H1 (cell line): Measurements from ENCODE around the gene SMAD6. TPM values are rescaled to one million over a fixed set of nuclear protein-coding genes. Genes with fewer than 3 reads are reported as not detected.

Experiments
- CTCF ChIA-PET: fragments of 300-600 bp; sonication (Branson Sonifier 250); formaldehyde crosslinking; loops from one replicate; lab custom pipeline; 2021; ENCODE audit not compliant: partially characterized antibody; lab: Charles Lee
- POLR2A ChIA-PET: fragments of 300-600 bp; sonication (Branson Sonifier 250); formaldehyde crosslinking; loops from one replicate; lab custom pipeline; 2021; ENCODE audit warnings: inconsistent platforms; ENCODE audit not compliant: partially characterized antibody; lab: Charles Lee
- DNase-seq, 2 experiments: peaks; one replicate each; pipeline versions ENCODE4 v3.0.0 to v3.0.0-alpha.2; 2010 to 2022; ENCODE audit warnings: low spot score in 2 of 2, low read depth in 1 of 2, mixed read lengths in 1 of 2
- FAIRE-seq: peaks from 2 replicates; lab custom pipeline; 2011; peaks lifted over from hg19 to GRCh38; lab: Jason Lieb, UNC
- H2AFZ ChIP-seq: 2 replicates; pipeline ENCODE4 v1.8.1; 2012; ENCODE audit warnings: low read length, inconsistent platforms
- H2AK5ac ChIP-seq: 2 replicates; pipeline ENCODE4 v1.6.1; 2013; ENCODE audit warnings: low read depth, low read length
- H2BK120ac ChIP-seq: replicated peaks from 2 replicates; pipeline ENCODE3; 2013; ENCODE audit warnings: low read depth, low read length, inconsistent platforms
- H2BK12ac ChIP-seq: 2 replicates; pipeline ENCODE4 v1.6.1; 2013; ENCODE audit warnings: low read depth, low read length
- H2BK15ac ChIP-seq: 2 replicates; pipeline ENCODE4 v1.6.1; 2013; ENCODE audit warnings: low read length
- H2BK20ac ChIP-seq: 2 replicates; pipeline ENCODE4 v1.6.1; 2013; ENCODE audit warnings: low read length
- H2BK5ac ChIP-seq: 2 replicates; pipeline ENCODE4 v1.6.1; 2013; ENCODE audit warnings: low read depth, low read length
- H3K14ac ChIP-seq: 2 replicates; pipeline ENCODE4 v1.6.1; 2013; ENCODE audit warnings: inconsistent platforms; ENCODE audit not compliant: insufficient read length
- H3K18ac ChIP-seq: 2 replicates; pipeline ENCODE4 v1.6.1; 2013; ENCODE audit warnings: low read length; ENCODE audit errors: extremely low read depth
- H3K23ac ChIP-seq: 2 replicates; pipeline ENCODE4 v1.6.1; 2013; ENCODE audit warnings: inconsistent platforms; ENCODE audit not compliant: insufficient read length
- H3K23me2 ChIP-seq: 2 replicates; pipeline ENCODE4 v1.6.1; 2013; ENCODE audit warnings: low read depth, low read length
- H3K27ac ChIP-seq: 2 replicates; pipeline ENCODE4 v1.6.1; 2011; ENCODE audit warnings: low read depth, low read length, inconsistent platforms
- H3K27me3 ChIP-seq, 4 experiments: replicated peaks in 1 of 4; 1 replicate in 1 of 4; 2 replicates in 3 of 4; pipeline versions ENCODE4 v1.6.1 to v1.8.1; 2011 to 2013; ENCODE audit warnings: low read length in 3 of 4, mild to moderate bottlenecking in 3 of 4, inconsistent platforms in 2 of 4, mixed read lengths in 2 of 4, moderate library complexity in 1 of 4; ENCODE audit not compliant: control insufficient read depth in 3 of 4, insufficient read depth in 3 of 4; ENCODE audit errors: extremely low read depth in 1 of 4
- H3K36me3 ChIP-seq, 4 experiments: 2 replicates each; pipeline versions ENCODE4 v1.6.1 to v1.8.1; 2011 to 2013; ENCODE audit warnings: mild to moderate bottlenecking in 4 of 4, low read length in 3 of 4, moderate library complexity in 2 of 4, control low read depth in 1 of 4, inconsistent platforms in 1 of 4; ENCODE audit not compliant: insufficient read depth in 4 of 4, control insufficient read depth in 2 of 4
- H3K4ac ChIP-seq: replicated peaks from 2 replicates; pipeline ENCODE3; 2013; ENCODE audit warnings: low read length, low read depth, mixed read lengths, inconsistent platforms; ENCODE audit not compliant: insufficient read length
- H3K4me1 ChIP-seq, 4 experiments: replicated peaks in 1 of 4; 1 replicate in 1 of 4; 2 replicates in 3 of 4; pipeline versions ENCODE4 v1.6.1 to v1.8.1; 2011 to 2013; ENCODE audit warnings: low read length in 3 of 4, inconsistent platforms in 2 of 4, mixed read lengths in 1 of 4; ENCODE audit not compliant: insufficient read depth in 4 of 4, control insufficient read depth in 3 of 4
- H3K4me2 ChIP-seq, 2 experiments: 2 replicates each; pipeline versions ENCODE4 v1.6.1 to v1.8.1; 2011 to 2013; ENCODE audit warnings: low read depth in 2 of 2, low read length in 2 of 2, control low read depth in 1 of 2, inconsistent platforms in 1 of 2, mild to moderate bottlenecking in 1 of 2; ENCODE audit not compliant: insufficient read depth in 1 of 2
- H3K4me3 ChIP-seq, 4 experiments: fragments of 200-600, 300-600 bp in 1 of 4; sonication (generic), shearing (Covaris generic), sonication (Bioruptor Twin) in 1 of 4; 2 replicates each; pipeline versions ENCODE4 v1.5.1 to v1.8.1; 2011 to 2016; ENCODE audit warnings: low read length in 4 of 4, low read depth in 3 of 4, control low read depth in 2 of 4, inconsistent platforms in 2 of 4, mild to moderate bottlenecking in 2 of 4, mixed read lengths in 1 of 4, moderate library complexity in 1 of 4; ENCODE audit not compliant: insufficient read depth in 2 of 4; ENCODE audit errors: extremely low read depth in 1 of 4
- H3K56ac ChIP-seq: replicated peaks from 2 replicates; pipeline ENCODE3; 2013; ENCODE audit warnings: low read depth, mild to moderate bottlenecking, mixed read lengths, low read length, inconsistent platforms; ENCODE audit not compliant: insufficient read length
- H3K79me1 ChIP-seq: 2 replicates; pipeline ENCODE4 v1.6.1; 2013; ENCODE audit warnings: low read depth, low read length, control low read depth
- H3K79me2 ChIP-seq, 2 experiments: 2 replicates each; pipeline versions ENCODE4 v1.6.1 to v1.8.1; 2012 to 2013; ENCODE audit warnings: low read length in 2 of 2, mild to moderate bottlenecking in 2 of 2, inconsistent platforms in 1 of 2; ENCODE audit not compliant: insufficient read depth in 2 of 2, control insufficient read depth in 1 of 2
- H3K9ac ChIP-seq, 4 experiments: replicated peaks in 1 of 4; 1 replicate in 1 of 4; 2 replicates in 3 of 4; pipeline versions ENCODE4 v1.6.1 to v1.8.1; 2011 to 2013; ENCODE audit warnings: low read depth in 3 of 4, low read length in 3 of 4, control low read depth in 2 of 4, mild to moderate bottlenecking in 2 of 4, moderate library complexity in 2 of 4, inconsistent platforms in 1 of 4; ENCODE audit errors: extremely low read depth in 1 of 4
- H3K9me3 ChIP-seq, 2 experiments: 2 replicates each; pipeline versions ENCODE4 v1.6.1 to v1.8.1; 2012 to 2013; ENCODE audit warnings: mild to moderate bottlenecking in 2 of 2, moderate library complexity in 2 of 2, control low read depth in 1 of 2, inconsistent platforms in 1 of 2, low read depth in 1 of 2, low read length in 1 of 2, mixed read lengths in 1 of 2; ENCODE audit not compliant: insufficient read depth in 2 of 2
- H4K20me1 ChIP-seq, 2 experiments: replicated peaks in 1 of 2; 2 replicates each; pipeline versions ENCODE3 to v1.8.1; 2011 to 2013; ENCODE audit warnings: inconsistent platforms in 2 of 2, low read length in 2 of 2, mild to moderate bottlenecking in 1 of 2; ENCODE audit not compliant: insufficient read depth in 2 of 2, control insufficient read depth in 1 of 2
- H4K5ac ChIP-seq: 2 replicates; pipeline ENCODE4 v1.6.1; 2013; ENCODE audit warnings: low read length, low read depth, mixed read lengths, inconsistent platforms; ENCODE audit not compliant: insufficient read length
- H4K8ac ChIP-seq: 2 replicates; pipeline ENCODE4 v1.8.0; 2013; ENCODE audit warnings: mild to moderate bottlenecking, moderate library complexity, low read length, inconsistent platforms; ENCODE audit not compliant: insufficient read depth; ENCODE audit errors: extremely low read depth
- H4K91ac ChIP-seq: replicated peaks from 2 replicates; pipeline ENCODE3; 2013; ENCODE audit warnings: low read length, mixed read lengths, inconsistent platforms; ENCODE audit not compliant: insufficient read length
- BCL11A ChIP-seq, 2 experiments: IDR thresholded peaks; one replicate each; pipeline ENCODE4 v1.6.1; 2011; ENCODE audit warnings: low read depth in 2 of 2, low read length in 2 of 2, mild to moderate bottlenecking in 2 of 2
- BRCA1 ChIP-seq: IDR thresholded peaks from 2 replicates; pipeline ENCODE4 v1.6.1; 2012; ENCODE audit warnings: low read depth, low read length, improper control_type of control experiment
- CREB1 ChIP-seq: IDR thresholded peaks from 2 replicates; pipeline ENCODE4 v1.6.1; 2012; ENCODE audit warnings: inconsistent platforms
- EGR1 ChIP-seq: IDR thresholded peaks from 2 replicates; pipeline ENCODE4 v1.6.1; 2011; ENCODE audit warnings: low read depth, low read length, borderline replicate concordance
- HDAC2 ChIP-seq, 2 experiments: fragments of 300-600 bp in 1 of 2; sonication (generic) in 1 of 2; IDR thresholded peaks; 2 replicates each; pipeline ENCODE4 v1.6.1; 2011 to 2012; ENCODE audit warnings: low read depth in 2 of 2, low read length in 2 of 2, mild to moderate bottlenecking in 2 of 2, moderate library complexity in 2 of 2, borderline replicate concordance in 1 of 2, inconsistent platforms in 1 of 2
- JUN ChIP-seq: IDR thresholded peaks from 2 replicates; pipeline ENCODE4 v1.6.1; 2011; ENCODE audit warnings: low read depth, mild to moderate bottlenecking, improper control_type of control experiment, low read length
- PHF8 ChIP-seq: fragments of 200-600 bp; sonication (generic); conservative IDR thresholded peaks from 2 replicates; pipeline ENCODE4 v1.7.1; 2012; ENCODE audit warnings: low read depth, mild to moderate bottlenecking, inconsistent platforms, low read length, moderate library complexity
- SIX5 ChIP-seq: IDR thresholded peaks from 2 replicates; pipeline ENCODE4 v1.6.1; 2011; ENCODE audit warnings: mild to moderate bottlenecking, low read depth, low read length
- TAF1 ChIP-seq: IDR thresholded peaks from 2 replicates; pipeline ENCODE4 v1.6.1; 2011; ENCODE audit warnings: mild to moderate bottlenecking, low read depth, low read length
- WGBS, 2 experiments: shearing (Covaris generic) in 1 of 2; methylation state at CpG; one replicate each; pipeline versions ENCODE4 v1.1.6 to v1.1.7; 2013 to 2015; ENCODE audit warnings: low lambda C conversion rate in 2 of 2, mixed read lengths in 2 of 2, inconsistent platforms in 1 of 2, low coverage in 1 of 2, missing lambda C conversion rate in 1 of 2; ENCODE audit not compliant: insufficient replicate concordance in 2 of 2, insufficient coverage in 1 of 2, insufficient read length in 1 of 2; ENCODE audit errors: extremely low coverage in 1 of 2, missing lambda C conversion rate in 1 of 2; 5-methylcytosine and 5-hydroxymethylcytosine counted together
- polyA plus RNA-seq, 7 experiments: library from polyadenylated mRNA; depleted of rRNA in 3 of 7; stranded (reverse) in 5 of 7; unstranded in 2 of 7; fragments of >200 nt in 5 of 7; fragments of 200-250 nt in 2 of 7; gene quantifications; 1 replicate in 5 of 7; 2 replicates in 1 of 7; 4 replicates in 1 of 7; pipeline versions ENCODE4 v1.2.1 to v1.2.3, GENCODE V29; 2011 to 2013; ENCODE audit warnings: missing spikeins in 2 of 7, mixed read lengths in 2 of 7
- total RNA-seq: library from RNA; stranded (reverse); fragmentation: NEBNext Ultra II Directional; extraction: Animal tissue kit (Norgen Biotek cat#: 25700); gene quantifications from 2 replicates; pipeline ENCODE4 v1.2.1, GENCODE V29; 2021

SMAD6 gene
- total and polyA plus RNA-seq, 2 of the 8 experiments (the other 6 are each of a cell fraction or from before 2014, with no cell fraction given): 1.8 to 7.0 TPM

GRCh38 chr15:66733976-66734375, 31.9 kb downstream of the SMAD6 start:
- H3K9ac ChIP-seq: no peak overlapping the region
- no peak overlapping the region for H3K56ac ChIP-seq
- DNase-seq (no peak), FAIRE-seq (no peak)
- H3K79me1 ChIP-seq: 0 out of 2 replicates have a peak, but pooled peaks cover 2% of the 10 kb centered on the region
- H3K79me2 ChIP-seq: no peaks in the 10 kb centered on the region
- H2AFZ ChIP-seq: no peak overlapping the region
- H4K20me1 ChIP-seq: peaks cover 0 to 2% of the 10 kb centered on the region in 2 experiments
- ChIA-PET CTCF (interaction anchor here (0.6 to 6.0 kb wide), 10 partner anchors 9 to 115 kb away, joined by 3 to 27 read pairs (median 3); no protein-coding TSS in a partner anchor), POLR2A (interaction anchor here (0.9 kb wide), 1 partner anchor 11 kb away, joined by 4 read pairs; no protein-coding TSS in a partner anchor)
- no peak overlapping the region for H2BK120ac ChIP-seq
- H3K23me2 ChIP-seq: no peaks in the 10 kb centered on the region
- no peaks in the 10 kb centered on the region for H3K36me3 ChIP-seq
- H3K4me1 ChIP-seq: peaks cover 0 to 10% (median 3%) of the 10 kb centered on the region in 4 experiments; a peak in 3 of 7 replicates
- H3K4me2 ChIP-seq: no peak overlapping the region
- H2AK5ac ChIP-seq: no peak overlapping the region
- H2BK5ac ChIP-seq: no peak overlapping the region
- no peak overlapping the region for H3K27ac ChIP-seq
- H4K5ac ChIP-seq: no peak overlapping the region
- H3K4me3 ChIP-seq: no peak overlapping the region
- H3K14ac ChIP-seq: no peak overlapping the region
- no peaks in the 10 kb centered on the region for H3K27me3 ChIP-seq
- H2BK15ac ChIP-seq: no peak overlapping the region
- H3K18ac ChIP-seq: no peak overlapping the region; the same call in 1 of the 2 replicates
- no peak overlapping the region for H4K8ac ChIP-seq
- 92% methylated on average over 11 of the region's 11 CpGs; no CpG with 5 or more reads in 1 of the 2 experiments for WGBS, 2 experiments
- no peaks in the 10 kb centered on the region for H3K9me3 ChIP-seq
- H4K91ac ChIP-seq: no peak overlapping the region
- peak overlapping the region; percentile 19 for H3K4ac ChIP-seq
- H3K23ac ChIP-seq: no peak overlapping the region
- no peak overlapping the region for H2BK20ac ChIP-seq
- no peak overlapping the region for H2BK12ac ChIP-seq
- TF ChIP-seq CREB1 (no peak), BRCA1 (no peak), BCL11A (IDR thresholded peaks at IDR 0.05; ENCODE audit: low read depth in 2 of 2, low read length in 2 of 2) (no peak), PHF8 (no peak), SIX5 (no peak), JUN (no peak), EGR1 (no peak), TAF1 (no peak), HDAC2 (IDR thresholded peaks at IDR 0.05; ENCODE audit: borderline replicate concordance in 1 of 2, low read depth in 2 of 2, low read length in 2 of 2) (no peak)
